NCI-H1417 treated with DMSO at 0.1 percent for 48 hours (cell line): ENCODE data around the gene TSPEAR.
"Not testable (repeated sequence)": the region's sequence is repeated elsewhere in the genome, so short reads cannot be mapped to it uniquely, and the experiment has no call there.

Experiments
- DNase-seq: peaks from one replicate; lab custom pipeline; 2025; lab: John Stamatoyannopoulos, UW

Gene TSPEAR

GRCh38 chr21:44483288-44484237 lies 227.8 kb downstream of the TSPEAR start:
- no peak for DNase-seq

- DNase-seq = no peak
These were observed 228.6 kb downstream of the TSPEAR start for GRCh38 chr21:44482581-44483287.

GRCh38 chr21:44480200-44481053 lies 230.9 kb downstream of the TSPEAR start:
- no peak for DNase-seq

GRCh38 chr21:44479556-44480199 lies 231.7 kb downstream of the TSPEAR start:
- DNase-seq = not testable (repeated sequence)

- DNase-seq = no peak
These were observed 232.6 kb downstream of the TSPEAR start for GRCh38 chr21:44478801-44479167.

GRCh38 chr21:44478124-44478800 lies 233.1 kb downstream of the TSPEAR start:
- DNase-seq = no peak

- DNase-seq = no peak
These were observed 233.7 kb downstream of the TSPEAR start for GRCh38 chr21:44477712-44478111.

- DNase-seq = peak; percentile 6
These were observed 234.2 kb downstream of the TSPEAR start for GRCh38 chr21:44477131-44477530.

GRCh38 chr21:44475266-44475845 lies 236.0 kb downstream of the TSPEAR start:
- DNase-seq = no peak

- no peak for DNase-seq
These were observed 237.3 kb downstream of the TSPEAR start for GRCh38 chr21:44473915-44474555.

GRCh38 chr21:44471996-44472395 lies 239.4 kb downstream of the TSPEAR start:
- DNase-seq = no peak

GRCh38 chr21:44471341-44471740 lies 240.0 kb downstream of the TSPEAR start:
- no peak for DNase-seq

- no peak for DNase-seq
These were observed 243.5 kb downstream of the TSPEAR start for GRCh38 chr21:44467859-44468195.

- no peak for DNase-seq
These were observed 244.1 kb downstream of the TSPEAR start for GRCh38 chr21:44466996-44467858.

- no peak for DNase-seq
These were observed 244.9 kb downstream of the TSPEAR start for GRCh38 chr21:44466351-44466954.

- no peak for DNase-seq
These were observed 247.0 kb downstream of the TSPEAR start for GRCh38 chr21:44464351-44464750.

GRCh38 chr21:44463724-44464123 lies 247.6 kb downstream of the TSPEAR start:
- DNase-seq = no peak

GRCh38 chr21:44462834-44463200 lies 248.6 kb downstream of the TSPEAR start:
- DNase-seq = no peak
